ENCODE measurements around the gene ULK4.

Gene ULK4

GRCh38 chr3:41330465-41330864 is 631.4 kb downstream of the ULK4 start:
- DNase-seq = no peak

GRCh38 chr3:41329881-41330280 is 632.0 kb downstream of the ULK4 start:
- no peak for DNase-seq

GRCh38 chr3:41328926-41329325 is 633.0 kb downstream of the ULK4 start:
- DNase-seq = no peak

- DNase-seq = no peak
Observed at GRCh38 chr3:41327718-41328117, 634.2 kb downstream of the ULK4 start.

GRCh38 chr3:41324156-41324475 is 637.8 kb downstream of the ULK4 start:
- peak; percentile 84 for DNase-seq

GRCh38 chr3:41323467-41324155 is 638.3 kb downstream of the ULK4 start:
- DNase-seq = peak; percentile 14

GRCh38 chr3:41321642-41321980 is 640.3 kb downstream of the ULK4 start:
- no peak for DNase-seq

GRCh38 chr3:41320953-41321641 is 640.8 kb downstream of the ULK4 start:
- DNase-seq = no peak

- DNase-seq = no peak
Observed at GRCh38 chr3:41318520-41318919, 643.4 kb downstream of the ULK4 start.

- DNase-seq = no peak
Observed at GRCh38 chr3:41317718-41318117, 644.2 kb downstream of the ULK4 start.

- DNase-seq = no peak
Observed at GRCh38 chr3:41317298-41317697, 644.6 kb downstream of the ULK4 start.

- no peak for DNase-seq
Observed at GRCh38 chr3:41315126-41315525, 646.8 kb downstream of the ULK4 start.

- DNase-seq = no peak
Observed at GRCh38 chr3:41308119-41308518, 653.8 kb downstream of the ULK4 start.

GRCh38 chr3:41307065-41307464 is 654.8 kb downstream of the ULK4 start:
- DNase-seq = no peak

GRCh38 chr3:41304593-41304992 is 657.3 kb downstream of the ULK4 start:
- DNase-seq = no peak

- DNase-seq = no peak
Observed at GRCh38 chr3:41302295-41302694, 659.6 kb downstream of the ULK4 start.

- DNase-seq = no peak
Observed at GRCh38 chr3:41301548-41301947, 660.4 kb downstream of the ULK4 start.

GRCh38 chr3:41299036-41299435 is 662.9 kb downstream of the ULK4 start:
- no peak for DNase-seq

- DNase-seq = no peak
Observed at GRCh38 chr3:41297750-41298149, 664.2 kb downstream of the ULK4 start.

GRCh38 chr3:41296556-41296955 is 665.3 kb downstream of the ULK4 start:
- DNase-seq = no peak

GRCh38 chr3:41295740-41296139 is 666.2 kb downstream of the ULK4 start:
- no peak for DNase-seq

- no peak for DNase-seq
Observed at GRCh38 chr3:41293169-41293681, 668.7 kb downstream of the ULK4 start.

GRCh38 chr3:41290736-41291135 is 671.2 kb downstream of the ULK4 start:
- DNase-seq = no peak

- DNase-seq = no peak
Observed at GRCh38 chr3:41290306-41290705, 671.6 kb downstream of the ULK4 start.

GRCh38 chr3:41288785-41289184 is 673.1 kb downstream of the ULK4 start:
- DNase-seq = no peak
